IMR-90 (cell line): ENCODE data around the gene SOX3. TPM values are rescaled to one million over a fixed set of nuclear protein-coding genes. Genes with fewer than 3 reads are reported as not detected.

Experiments
- ATAC-seq: fragments of 200-7000 bp; cut with Tn5 transposase; 2 replicates; pipeline ENCODE4 v1.9.1; 2020; ENCODE audit warnings: low read depth, mild to moderate bottlenecking, moderate library complexity
- BruUV-seq: library from RNA; stranded (reverse); fragments of 400-500 nt; replicated peaks from 2 replicates; lab custom pipeline; 2021; lab: Mats Ljungman, UMichigan
- CTCF ChIA-PET: fragments of 300-600 bp; formaldehyde crosslinking; extraction: SDS; loops from one replicate; lab custom pipeline; 2021; ENCODE audit warnings: antibody characterized with exemption; lab: Yijun Ruan, JAX
- POLR2A ChIA-PET: fragments of 300-600 bp; sonication (Branson Sonifier 250); formaldehyde crosslinking; loops from one replicate; lab custom pipeline; 2022; ENCODE audit warnings: antibody characterized with exemption; ENCODE audit not compliant: unreplicated experiment; lab: Charles Lee
- DNase-seq: peaks from one replicate; pipeline ENCODE4 v3.0.0; 2013
- H2AFZ ChIP-seq: replicated peaks from 2 replicates; pipeline ENCODE3; 2013; ENCODE audit warnings: low read length, mild to moderate bottlenecking; ENCODE audit not compliant: poor library complexity
- H2AK5ac ChIP-seq: 2 replicates; pipeline ENCODE4 v1.6.1; 2013; ENCODE audit warnings: low read depth, low read length, inconsistent platforms
- H2AK9ac ChIP-seq: replicated peaks from 2 replicates; pipeline ENCODE3; 2013; ENCODE audit warnings: mild to moderate bottlenecking, low read depth, low read length, moderate library complexity; ENCODE audit not compliant: poor library complexity
- H2BK120ac ChIP-seq: 2 replicates; pipeline ENCODE4 v1.6.1; 2013; ENCODE audit warnings: low read depth, low read length, inconsistent platforms
- H2BK15ac ChIP-seq: 3 replicates; pipeline ENCODE4 v1.6.1; 2013; ENCODE audit warnings: low read depth, low read length, inconsistent platforms
- H2BK20ac ChIP-seq: 2 replicates; pipeline ENCODE4 v1.6.1; 2013; ENCODE audit warnings: low read depth, mild to moderate bottlenecking, inconsistent platforms, low read length, moderate library complexity
- H2BK5ac ChIP-seq: 2 replicates; pipeline ENCODE4 v1.6.1; 2013; ENCODE audit warnings: mild to moderate bottlenecking, low read depth, low read length, inconsistent platforms; ENCODE audit not compliant: poor library complexity, severe bottlenecking
- H3K14ac ChIP-seq: replicated peaks from 2 replicates; pipeline ENCODE4 v1.6.1; 2013; ENCODE audit warnings: low read depth, low read length, inconsistent platforms
- H3K18ac ChIP-seq: 2 replicates; pipeline ENCODE4 v1.6.1; 2013; ENCODE audit warnings: low read depth, low read length, control low read depth
- H3K23ac ChIP-seq: 2 replicates; pipeline ENCODE4 v1.6.1; 2013; ENCODE audit warnings: low read depth, low read length, inconsistent platforms
- H3K27ac ChIP-seq: 2 replicates; pipeline ENCODE4 v1.5.1; 2013; ENCODE audit warnings: mild to moderate bottlenecking, control low read depth, low read length; ENCODE audit not compliant: insufficient read depth
- H3K27me3 ChIP-seq: 2 replicates; pipeline ENCODE4 v1.6.1; 2013; ENCODE audit warnings: low read length; ENCODE audit not compliant: control insufficient read depth, insufficient read depth
- H3K36me3 ChIP-seq: 2 replicates; pipeline ENCODE4 v1.6.1; 2013; ENCODE audit warnings: low read length, mixed read lengths; ENCODE audit not compliant: control insufficient read depth, insufficient read depth
- H3K4ac ChIP-seq: 2 replicates; pipeline ENCODE4 v1.6.1; 2013; ENCODE audit warnings: low read depth, low read length, inconsistent platforms
- H3K4me1 ChIP-seq: 2 replicates; pipeline ENCODE4 v1.6.1; 2013; ENCODE audit warnings: low read length, mixed read lengths; ENCODE audit not compliant: control insufficient read depth, insufficient read depth
- H3K4me2 ChIP-seq: 2 replicates; pipeline ENCODE4 v1.6.1; 2013; ENCODE audit warnings: low read depth, mild to moderate bottlenecking, control low read depth, low read length, moderate library complexity
- H3K4me3 ChIP-seq: 2 replicates; pipeline ENCODE4 v1.5.1; 2013; ENCODE audit warnings: low read depth, mild to moderate bottlenecking, control low read depth, low read length, moderate library complexity; ENCODE audit not compliant: insufficient read depth
- H3K56ac ChIP-seq: 2 replicates; pipeline ENCODE4 v1.6.1; 2013; ENCODE audit warnings: low read length, inconsistent platforms; ENCODE audit not compliant: insufficient read depth; ENCODE audit errors: extremely low read depth
- H3K79me1 ChIP-seq, 2 experiments: 2 replicates each; pipeline ENCODE4 v1.6.1; 2013; ENCODE audit warnings: low read length in 2 of 2, inconsistent platforms in 1 of 2, low read depth in 1 of 2
- H3K9ac ChIP-seq: 2 replicates; pipeline ENCODE4 v1.6.1; 2013; ENCODE audit warnings: low read depth, low read length, control low read depth
- H3K9me1 ChIP-seq: 2 replicates; pipeline ENCODE4 v1.6.1; 2013; ENCODE audit warnings: low read length, inconsistent platforms; ENCODE audit not compliant: insufficient read depth
- H3K9me3 ChIP-seq: 2 replicates; pipeline ENCODE4 v1.6.1; 2013; ENCODE audit warnings: low read length; ENCODE audit not compliant: control insufficient read depth, insufficient read depth
- H4K20me1 ChIP-seq: 2 replicates; pipeline ENCODE4 v1.6.1; 2013; ENCODE audit warnings: low read length, inconsistent platforms; ENCODE audit not compliant: insufficient read depth
- H4K5ac ChIP-seq: 2 replicates; pipeline ENCODE4 v1.6.1; 2013; ENCODE audit warnings: mild to moderate bottlenecking, low read depth, low read length, control low read depth
- H4K8ac ChIP-seq, 2 experiments: 2 replicates each; pipeline ENCODE4 v1.6.1; 2013; ENCODE audit warnings: low read depth in 2 of 2, low read length in 2 of 2, control low read depth in 1 of 2, inconsistent platforms in 1 of 2
- H4K91ac ChIP-seq: 2 replicates; pipeline ENCODE4 v1.6.1; 2013; ENCODE audit warnings: low read depth, low read length, inconsistent platforms; ENCODE audit not compliant: insufficient read depth
- BHLHE40 ChIP-seq: fragments of 150-350 bp; IDR thresholded peaks from 2 replicates; pipeline ENCODE4 v1.6.1; 2016; ENCODE audit warnings: mild to moderate bottlenecking, low read depth, low read length
- CEBPB ChIP-seq: IDR thresholded peaks from 2 replicates; pipeline ENCODE4 v1.6.1; 2012; ENCODE audit warnings: low read depth, low read length, improper control_type of control experiment
- CHD1 ChIP-seq: IDR thresholded peaks from 2 replicates; pipeline ENCODE4 v1.6.1; 2012; ENCODE audit warnings: low read depth, low read length, improper control_type of control experiment
- FOS ChIP-seq: fragments of 150-350 bp; IDR thresholded peaks from 2 replicates; pipeline ENCODE4 v1.6.1; 2016; ENCODE audit warnings: low read depth, low read length
- MAFK ChIP-seq: IDR thresholded peaks from 2 replicates; pipeline ENCODE4 v1.6.1; 2012; ENCODE audit warnings: low read depth, low read length, improper control_type of control experiment
- MAZ ChIP-seq: IDR thresholded peaks from 2 replicates; pipeline ENCODE4 v1.6.1; 2012; ENCODE audit warnings: low read depth, mild to moderate bottlenecking, low read length, improper control_type of control experiment, moderate library complexity, borderline replicate concordance
- MXI1 ChIP-seq: IDR thresholded peaks from 2 replicates; pipeline ENCODE4 v1.6.1; 2012; ENCODE audit warnings: low read depth, mild to moderate bottlenecking, low read length, moderate library complexity, borderline replicate concordance
- NFE2L2 ChIP-seq: fragments of 150-350 bp; IDR thresholded peaks from 2 replicates; pipeline ENCODE4 v1.6.1; 2016; ENCODE audit warnings: low read depth, mild to moderate bottlenecking, low read length
- POLR2A ChIP-seq: IDR thresholded peaks from 2 replicates; pipeline ENCODE4 v1.6.1; 2012; ENCODE audit warnings: mild to moderate bottlenecking, low read depth, low read length
- RAD21 ChIP-seq: IDR thresholded peaks from 2 replicates; pipeline ENCODE4 v1.6.1; 2012; ENCODE audit warnings: low read length, improper control_type of control experiment
- RCOR1 ChIP-seq: IDR thresholded peaks from 2 replicates; pipeline ENCODE4 v1.6.1; 2012; ENCODE audit warnings: mild to moderate bottlenecking, low read length, improper control_type of control experiment; ENCODE audit not compliant: insufficient replicate concordance
- RFX5 ChIP-seq: IDR thresholded peaks from 2 replicates; pipeline ENCODE4 v1.8.0; 2012; ENCODE audit warnings: low read depth, mild to moderate bottlenecking, low read length, moderate library complexity
- SMC3 ChIP-seq: fragments of 150-350 bp; IDR thresholded peaks from 2 replicates; pipeline ENCODE4 v1.6.1; 2016; ENCODE audit warnings: low read depth, mild to moderate bottlenecking, antibody characterized with exemption, low read length, moderate library complexity
- WGBS, 2 experiments: methylation state at CpG; one replicate each; pipeline versions ENCODE4 v1.1.5 to v1.1.7; 2013; ENCODE audit warnings: missing lambda C conversion rate in 2 of 2; ENCODE audit not compliant: insufficient read length in 1 of 2; ENCODE audit errors: extremely low coverage in 2 of 2; 5-methylcytosine and 5-hydroxymethylcytosine counted together
- dilution Hi-C: fragments of 300-500 bp; cut with HindIII; formaldehyde crosslinking; loops from one replicate; pipeline ENCODE4 v1.14.3; 2018; ENCODE audit warnings: low sequenced_read_pairs; ENCODE audit not compliant: unreplicated experiment
- in situ Hi-C: fragments of 300-500 bp; cut with MboI; formaldehyde crosslinking; loops from 3 replicates; pipeline ENCODE4 v1.14.3; 2019; ENCODE audit warnings: low sequenced_read_pairs, inconsistent platforms, mixed read lengths
- intact Hi-C: fragments of 100-400 bp; cut with micrococcal nuclease; formaldehyde crosslinking; loops from 2 replicates; pipeline ENCODE4 v1.10.0; 2022
- polyA plus RNA-seq, 3 experiments: library from polyadenylated mRNA; depleted of rRNA; stranded (reverse); fragments of >200 nt; gene quantifications; 2 replicates each; pipeline ENCODE4 v1.2.3, GENCODE V29; 2012; ENCODE audit warnings: low replicate concordance in 1 of 3
- total RNA-seq: library from RNA; depleted of rRNA; stranded (reverse); fragments of >200 nt; gene quantifications from 2 replicates; pipeline ENCODE4 v1.2.3, GENCODE V29; 2012
- TF ChIP-seq, protein P1 (sequence below): conservative IDR thresholded peaks from 2 replicates; pipeline ENCODE4 v1.5.1; 2012; ENCODE audit warnings: mild to moderate bottlenecking, low read depth, low read length, improper control_type of control experiment
- TF ChIP-seq, protein P2 (sequence below): fragments of 150-350 bp; IDR thresholded peaks from 2 replicates; pipeline ENCODE4 v1.6.1; 2017; ENCODE audit warnings: mild to moderate bottlenecking, antibody characterized with exemption, low read length, low read depth
- TF ChIP-seq, protein P3 (sequence below): fragments of 150-350 bp; IDR thresholded peaks from 2 replicates; pipeline ENCODE4 v1.6.1; 2016; ENCODE audit warnings: low read depth, mild to moderate bottlenecking, low read length, moderate library complexity, borderline replicate concordance

SOX3 gene
- total and polyA plus RNA-seq, 2 of the 4 experiments (the other 2 are of a cell fraction): 0.03 TPM; not detected in 1

DNA sequence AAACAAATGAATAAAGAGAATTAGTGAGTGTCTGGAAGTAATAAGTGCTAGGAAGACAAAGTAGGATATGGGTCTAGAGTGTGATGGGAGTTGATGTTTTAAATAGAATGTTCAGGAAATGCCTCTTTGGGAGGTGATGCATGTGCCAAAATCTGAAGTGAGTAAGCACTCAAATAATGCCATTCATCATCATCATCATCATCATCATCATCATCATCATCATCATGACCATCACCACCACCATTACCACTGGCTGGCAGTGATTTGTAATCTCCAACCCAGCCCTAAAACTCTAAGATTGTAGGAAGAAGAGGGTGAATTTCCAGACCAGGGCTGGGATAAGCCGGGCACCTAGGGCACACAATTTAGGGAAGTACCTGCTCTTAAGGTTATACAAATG lies 9.7 kb upstream of the SOX3 start:
- Histone ChIP-seq H3K56ac (no peak overlapping the region), H4K8ac (no peak overlapping the region), H3K18ac (no peak overlapping the region), H4K5ac (no peak overlapping the region), H3K23ac (no peak overlapping the region), H2AK9ac (no peak overlapping the region), H3K14ac (no peak overlapping the region), H3K27me3 (peaks cover 17% of the 10 kb centered on the region), H3K9me1 (no peaks in the 10 kb centered on the region), H3K36me3 (no peaks in the 10 kb centered on the region), H3K4me2 (no peak overlapping the region), H3K27ac (no peak overlapping the region), H2AK5ac (no peak overlapping the region), H2AFZ (no peak overlapping the region), H3K9ac (no peak overlapping the region), H2BK120ac (no peak overlapping the region), H3K4me1 (no peaks in the 10 kb centered on the region), H3K4ac (no peak overlapping the region), H3K9me3 (peaks cover 7% of the 10 kb centered on the region; the same call in 1 of the 2 replicates), H4K20me1 (no peaks in the 10 kb centered on the region), H2BK5ac (no peak overlapping the region), H3K4me3 (no peak overlapping the region), H2BK20ac (no peak overlapping the region), H3K79me1 (no peaks in the 10 kb centered on the region), H2BK15ac (no peak overlapping the region), H4K91ac (no peak overlapping the region)
- ChIA-PET CTCF (interaction anchor here (0.6 kb wide), 2 partner anchors 252 to 312 kb away, joined by 4 to 7 read pairs; no protein-coding TSS in a partner anchor), POLR2A (no interaction called here)
- no peak for TF ChIP-seq RAD21
- TF ChIP-seq POLR2A: no peak
- TF ChIP-seq RCOR1: no peak
- no peak for TF ChIP-seq FOS
- no peak for TF ChIP-seq CEBPB
- no peak for TF ChIP-seq RFX5
- TF ChIP-seq BHLHE40: no peak
- TF ChIP-seq, protein P1, sequence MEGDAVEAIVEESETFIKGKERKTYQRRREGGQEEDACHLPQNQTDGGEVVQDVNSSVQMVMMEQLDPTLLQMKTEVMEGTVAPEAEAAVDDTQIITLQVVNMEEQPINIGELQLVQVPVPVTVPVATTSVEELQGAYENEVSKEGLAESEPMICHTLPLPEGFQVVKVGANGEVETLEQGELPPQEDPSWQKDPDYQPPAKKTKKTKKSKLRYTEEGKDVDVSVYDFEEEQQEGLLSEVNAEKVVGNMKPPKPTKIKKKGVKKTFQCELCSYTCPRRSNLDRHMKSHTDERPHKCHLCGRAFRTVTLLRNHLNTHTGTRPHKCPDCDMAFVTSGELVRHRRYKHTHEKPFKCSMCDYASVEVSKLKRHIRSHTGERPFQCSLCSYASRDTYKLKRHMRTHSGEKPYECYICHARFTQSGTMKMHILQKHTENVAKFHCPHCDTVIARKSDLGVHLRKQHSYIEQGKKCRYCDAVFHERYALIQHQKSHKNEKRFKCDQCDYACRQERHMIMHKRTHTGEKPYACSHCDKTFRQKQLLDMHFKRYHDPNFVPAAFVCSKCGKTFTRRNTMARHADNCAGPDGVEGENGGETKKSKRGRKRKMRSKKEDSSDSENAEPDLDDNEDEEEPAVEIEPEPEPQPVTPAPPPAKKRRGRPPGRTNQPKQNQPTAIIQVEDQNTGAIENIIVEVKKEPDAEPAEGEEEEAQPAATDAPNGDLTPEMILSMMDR: no peak
- TF ChIP-seq CHD1: no peak
- no peak for TF ChIP-seq NFE2L2
- TF ChIP-seq, protein P2, sequence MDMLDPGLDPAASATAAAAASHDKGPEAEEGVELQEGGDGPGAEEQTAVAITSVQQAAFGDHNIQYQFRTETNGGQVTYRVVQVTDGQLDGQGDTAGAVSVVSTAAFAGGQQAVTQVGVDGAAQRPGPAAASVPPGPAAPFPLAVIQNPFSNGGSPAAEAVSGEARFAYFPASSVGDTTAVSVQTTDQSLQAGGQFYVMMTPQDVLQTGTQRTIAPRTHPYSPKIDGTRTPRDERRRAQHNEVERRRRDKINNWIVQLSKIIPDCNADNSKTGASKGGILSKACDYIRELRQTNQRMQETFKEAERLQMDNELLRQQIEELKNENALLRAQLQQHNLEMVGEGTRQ: no peak
- TF ChIP-seq MAZ: no peak
- TF ChIP-seq SMC3: no peak
- TF ChIP-seq, protein P3, sequence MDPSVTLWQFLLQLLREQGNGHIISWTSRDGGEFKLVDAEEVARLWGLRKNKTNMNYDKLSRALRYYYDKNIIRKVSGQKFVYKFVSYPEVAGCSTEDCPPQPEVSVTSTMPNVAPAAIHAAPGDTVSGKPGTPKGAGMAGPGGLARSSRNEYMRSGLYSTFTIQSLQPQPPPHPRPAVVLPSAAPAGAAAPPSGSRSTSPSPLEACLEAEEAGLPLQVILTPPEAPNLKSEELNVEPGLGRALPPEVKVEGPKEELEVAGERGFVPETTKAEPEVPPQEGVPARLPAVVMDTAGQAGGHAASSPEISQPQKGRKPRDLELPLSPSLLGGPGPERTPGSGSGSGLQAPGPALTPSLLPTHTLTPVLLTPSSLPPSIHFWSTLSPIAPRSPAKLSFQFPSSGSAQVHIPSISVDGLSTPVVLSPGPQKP: no peak
- no peak for TF ChIP-seq MXI1
- no peak for TF ChIP-seq MAFK
- no peak for DNase-seq
- intact Hi-C loops: no loop called here
- dilution Hi-C loops: no loop called here
- in situ Hi-C loops: no loop called here
- ATAC-seq: no peak
- no CpG with 5 or more reads among the region's 1 CpG for WGBS, 2 experiments
- no TSS peak for BruUV-seq
